Activated gamma-delta T cell treated with Interleukin-2 at 50 U/mL for 16 hours (primary cell): ENCODE data around the gene CFAP74.

ENCODE experiments used
- DNase-seq: peaks from one replicate; pipeline ENCODE4 v3.0.0-alpha.2; 2020

The CFAP74 gene

DNA sequence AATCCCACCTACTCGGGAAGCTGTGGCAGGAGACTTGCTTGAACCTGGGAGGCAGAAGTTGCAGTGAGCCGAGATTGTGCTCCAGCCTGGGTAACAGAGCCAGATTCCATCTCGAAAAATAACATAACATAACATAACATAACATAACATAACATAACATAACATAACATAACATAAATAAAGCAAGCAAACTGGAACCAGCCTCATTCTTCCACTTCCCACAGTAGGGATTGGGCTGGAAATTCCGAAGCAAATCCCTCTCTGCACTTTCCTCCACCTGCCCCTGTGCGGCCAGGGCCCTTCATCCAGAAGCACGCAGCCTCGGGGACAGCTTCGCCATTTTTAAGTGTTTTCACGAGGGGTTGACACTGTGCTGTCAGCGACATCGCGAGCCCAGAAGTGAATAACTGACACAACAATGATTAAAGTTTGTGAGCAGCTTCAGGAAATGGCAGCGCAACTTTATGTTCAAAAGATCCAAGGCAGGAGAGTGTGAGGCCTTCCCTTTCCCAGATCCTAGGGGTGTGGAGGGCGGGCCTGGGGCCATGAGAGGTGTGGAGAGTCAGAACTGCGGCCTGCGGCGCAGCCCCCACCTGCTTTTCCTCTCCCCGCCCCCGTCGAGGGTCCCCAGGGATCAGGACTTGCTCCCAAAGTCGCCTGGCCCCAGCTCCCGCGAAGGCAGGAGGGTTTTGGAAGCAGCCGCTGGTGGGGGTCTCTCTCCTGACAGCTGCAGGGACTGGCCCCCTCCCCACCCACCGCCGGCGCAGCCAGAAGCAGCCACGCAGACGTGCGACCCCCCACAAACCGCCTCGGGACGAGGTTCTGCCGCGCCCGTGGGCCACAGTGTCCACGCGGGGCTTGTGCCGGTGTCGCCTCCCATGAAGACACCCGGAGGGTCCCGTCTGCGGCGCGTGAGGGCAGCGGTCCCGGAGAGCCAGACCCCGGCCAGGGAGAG lies 14.9 kb upstream of the CFAP74 start:
- DNase-seq = no peak

DNA sequence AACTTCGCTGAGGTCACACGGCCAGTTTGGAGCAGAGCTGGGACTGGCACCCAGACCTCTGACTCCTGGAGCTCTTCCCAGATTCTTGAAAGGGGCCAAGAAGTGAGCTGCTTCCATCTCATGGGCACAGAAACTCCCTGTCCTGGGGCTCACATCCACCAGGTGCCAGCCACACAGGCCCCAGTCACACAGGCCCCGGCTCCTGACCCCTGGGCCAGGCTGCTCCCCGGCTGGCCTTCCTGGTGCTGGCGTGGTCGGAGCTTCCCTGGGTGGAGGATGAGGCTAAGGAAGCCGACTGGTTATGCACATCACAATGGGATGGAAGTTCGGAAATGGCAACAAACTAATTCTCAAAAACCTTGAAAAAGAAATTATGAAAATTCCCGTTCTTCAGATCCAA lies 12.5 kb upstream of the CFAP74 start:
- no peak for DNase-seq

DNA sequence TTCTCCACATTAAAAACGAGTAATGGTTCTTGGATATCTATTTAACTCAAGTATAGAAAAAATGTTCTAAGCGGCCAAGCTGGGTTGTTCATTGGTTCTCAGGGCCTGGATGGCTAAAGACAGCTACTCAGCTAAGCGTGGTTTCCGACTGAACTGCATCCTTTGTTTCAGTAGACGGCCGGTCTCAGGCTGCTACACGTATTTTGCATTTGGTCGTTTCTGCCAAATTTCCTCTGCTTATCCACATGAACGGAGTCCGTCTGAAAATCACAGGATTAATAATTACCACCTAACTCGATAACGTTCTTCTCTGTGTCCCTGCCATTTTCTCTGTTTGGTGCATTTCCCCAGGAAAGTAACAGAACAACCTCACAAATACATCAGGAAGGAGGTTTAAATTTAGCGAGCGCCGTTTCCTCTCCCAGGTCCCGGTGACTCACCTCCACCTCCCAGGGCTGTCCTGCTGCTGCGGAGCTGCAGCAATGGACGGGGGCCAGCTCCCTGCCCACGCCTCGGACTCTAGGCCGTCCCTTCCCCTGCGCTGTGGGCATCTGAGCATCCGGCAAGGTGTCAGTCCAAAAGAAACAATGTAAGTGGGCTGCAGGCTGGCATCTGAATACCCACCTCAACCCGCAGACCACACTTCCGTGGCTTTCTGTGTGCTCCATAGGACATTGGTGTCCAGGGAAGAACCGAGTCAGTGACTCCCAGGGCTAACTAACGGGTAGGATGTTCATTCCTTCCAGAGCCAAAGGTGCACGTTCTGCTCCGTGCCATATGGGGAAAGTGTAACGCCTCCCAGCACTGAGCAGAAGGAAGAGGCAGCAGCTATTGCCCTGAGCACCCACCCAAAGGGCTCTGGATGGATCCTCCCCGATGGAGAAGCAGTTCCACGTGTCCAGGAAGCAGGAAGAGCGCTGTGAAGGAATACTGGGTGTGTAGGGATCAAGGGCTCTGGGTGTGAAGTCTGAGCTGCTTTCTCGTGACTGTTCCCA lies 11.5 kb upstream of the CFAP74 start:
- DNase-seq = no peak

DNA sequence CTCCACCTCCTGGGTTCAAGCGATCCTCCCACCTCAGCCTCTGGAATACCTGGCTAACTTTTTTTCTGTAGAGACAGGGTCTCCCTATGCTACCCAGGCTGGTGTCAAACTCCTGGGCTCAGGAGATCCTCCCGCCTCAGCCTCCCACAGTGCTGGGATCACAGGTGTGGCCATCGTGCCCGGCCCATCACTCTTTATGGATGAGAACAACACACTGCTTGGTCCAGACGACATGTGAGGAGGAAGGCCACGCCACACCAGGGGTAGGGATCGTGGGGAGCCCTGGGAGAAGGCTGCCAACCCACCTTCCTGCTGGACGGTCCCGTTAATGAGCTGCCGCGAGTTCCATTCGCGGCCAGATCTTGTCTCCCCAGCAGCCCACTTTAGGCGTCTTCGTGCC lies 10.6 kb upstream of the CFAP74 start:
- no peak for DNase-seq

DNA sequence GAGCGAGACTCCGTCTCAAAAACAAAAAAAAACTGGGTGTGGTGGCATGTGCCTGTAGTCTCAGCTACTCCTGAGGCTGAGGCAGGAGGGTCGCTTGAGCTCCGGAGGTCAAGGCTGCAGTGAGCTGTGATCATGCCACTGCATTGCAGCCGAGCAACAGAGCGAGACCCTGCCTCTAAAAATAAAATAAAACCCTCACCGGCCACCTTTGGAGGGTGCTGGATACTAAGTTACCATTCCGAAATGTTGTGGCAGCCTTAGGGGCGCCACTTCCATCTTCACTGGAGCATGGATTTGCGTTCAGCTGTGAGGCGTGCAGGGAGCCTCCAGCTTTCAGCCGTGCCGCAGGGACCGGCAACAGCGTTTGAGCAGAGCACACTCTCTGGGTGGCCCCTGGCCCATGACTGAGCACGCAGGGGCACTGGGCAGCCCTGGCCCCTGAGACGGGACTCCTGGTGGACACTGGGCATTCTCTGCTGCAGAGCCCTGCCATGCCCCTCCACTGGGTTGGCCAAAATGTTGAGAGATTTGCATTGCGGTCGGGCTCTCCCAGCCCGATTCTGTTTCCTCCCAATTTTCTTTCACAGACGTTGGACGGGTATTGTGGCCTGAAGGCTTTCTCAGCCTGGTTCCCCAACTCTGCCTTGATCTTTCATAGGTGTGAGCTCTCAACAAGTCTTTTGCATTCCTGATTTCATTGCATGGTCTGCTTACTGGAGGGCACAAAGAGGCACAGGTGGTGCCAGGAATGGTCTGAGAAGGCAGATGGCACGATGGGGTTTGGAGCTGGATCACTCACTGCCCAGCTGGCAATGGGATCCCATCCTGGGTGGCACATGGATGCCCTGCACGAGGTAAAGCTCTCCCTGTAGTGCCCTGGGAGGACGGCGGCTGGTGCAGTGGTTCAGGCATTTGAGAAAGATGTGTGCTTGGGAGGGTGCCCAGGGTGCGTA lies 5.8 kb upstream of the CFAP74 start:
- no peak for DNase-seq

DNA sequence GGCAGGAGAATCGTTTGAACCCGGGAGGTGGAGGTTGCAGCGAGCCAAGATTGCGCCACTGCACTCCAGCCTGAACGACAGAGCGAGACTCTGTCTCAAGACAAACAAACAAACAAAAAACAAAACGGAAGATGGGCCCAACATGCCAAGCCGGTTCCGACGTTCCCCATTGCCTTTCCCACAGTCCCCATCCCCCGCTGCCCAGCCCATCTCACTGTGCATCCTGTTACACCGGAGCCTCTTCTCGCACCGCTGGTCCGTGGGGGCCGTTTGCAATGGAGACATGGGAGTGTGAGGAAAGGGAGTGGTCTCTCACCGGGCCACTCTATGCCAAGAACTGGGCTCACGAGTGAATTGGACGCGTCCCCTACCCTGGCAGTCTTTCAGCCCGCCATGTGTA lies 1.3 kb upstream of the CFAP74 start:
- DNase-seq = no peak

DNA sequence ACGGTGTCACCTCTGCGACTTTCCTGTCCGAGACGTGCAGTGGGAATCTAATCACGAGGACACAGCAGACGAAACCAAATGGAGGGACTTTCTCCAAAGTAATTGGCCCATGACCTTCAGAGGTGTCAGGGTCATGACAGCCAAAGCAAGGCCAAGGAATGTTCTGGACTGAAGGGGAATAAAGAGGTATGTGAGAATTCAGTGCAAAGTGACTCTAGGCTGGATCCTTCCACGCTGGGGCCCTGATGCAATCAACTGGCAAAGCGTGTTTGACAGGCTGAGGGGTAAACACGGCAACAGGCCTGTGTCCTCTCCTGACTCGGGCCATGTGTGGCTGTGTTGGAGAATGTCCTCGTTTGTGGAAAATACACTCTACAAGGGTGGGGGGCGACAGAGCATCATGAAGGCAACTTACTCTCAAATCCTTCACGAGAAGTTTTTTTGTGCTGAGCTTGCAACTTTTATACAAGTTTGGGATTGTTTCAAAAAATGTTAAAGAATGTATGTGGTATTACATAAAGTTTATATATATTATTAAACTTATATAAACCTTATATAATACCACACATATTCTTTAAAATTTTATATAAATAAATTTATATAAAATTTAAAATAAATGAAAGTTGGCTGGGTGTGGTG lies 1.7 kb downstream of the CFAP74 start:
- DNase-seq = no peak

DNA sequence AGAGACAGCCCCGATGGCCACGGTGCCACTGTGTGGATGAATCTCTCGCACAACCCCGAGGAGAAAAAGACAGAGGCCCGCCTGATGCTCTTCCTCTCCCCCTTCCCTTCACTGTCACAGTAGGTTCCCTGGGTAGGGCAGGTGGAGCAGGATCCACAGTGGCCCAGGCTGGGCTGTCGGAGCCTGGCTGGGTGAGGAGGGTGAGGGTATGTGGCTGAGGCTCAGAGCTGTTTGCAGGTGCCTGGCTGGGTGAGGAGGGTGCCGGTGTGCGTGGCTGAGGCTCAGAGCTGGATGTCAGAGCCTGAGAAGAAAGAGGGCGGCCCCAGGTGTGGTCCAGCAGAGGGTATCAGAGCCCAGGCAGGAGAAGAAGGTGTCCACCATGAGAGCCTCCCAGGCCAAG lies 2.7 kb downstream of the CFAP74 start:
- no peak for DNase-seq

DNA sequence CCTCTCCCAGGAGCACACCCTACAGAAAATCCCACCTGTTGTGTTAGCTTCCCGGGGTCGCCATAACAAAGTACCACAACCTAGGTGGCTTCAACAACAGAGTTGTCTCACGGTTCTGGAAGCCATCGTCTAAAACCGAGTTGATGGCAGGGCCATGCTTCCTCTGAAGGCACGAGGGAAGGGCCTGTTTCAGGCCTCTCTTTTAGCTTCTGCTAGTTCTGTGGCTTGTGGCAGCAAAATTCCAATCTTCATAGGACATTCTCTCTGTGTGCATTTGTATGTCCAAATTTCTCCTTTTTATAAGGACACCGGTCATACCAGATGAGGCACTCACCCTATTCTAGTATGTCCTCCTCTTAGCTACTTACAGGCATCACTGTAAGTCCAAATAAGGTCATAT lies 3.2 kb downstream of the CFAP74 start:
- DNase-seq = no peak

DNA sequence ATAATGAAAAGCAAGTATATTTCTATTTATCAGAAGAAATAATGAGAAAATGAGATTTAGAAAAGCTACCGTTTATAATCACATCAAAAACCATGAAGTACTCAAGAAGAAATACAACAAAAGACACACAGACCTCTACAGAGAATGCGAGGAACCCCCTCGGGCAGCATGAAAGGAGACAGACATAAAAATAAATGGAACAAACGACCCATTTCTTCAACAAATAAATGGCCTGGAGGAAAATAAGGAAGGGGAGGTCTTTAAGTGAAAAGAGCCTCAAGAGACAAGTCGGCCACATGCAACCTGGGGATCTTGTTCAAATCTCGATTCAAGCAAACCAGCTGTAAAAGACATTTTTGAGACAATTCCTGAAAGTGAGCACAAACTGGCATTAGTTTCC lies 6.0 kb downstream of the CFAP74 start:
- no peak for DNase-seq

DNA sequence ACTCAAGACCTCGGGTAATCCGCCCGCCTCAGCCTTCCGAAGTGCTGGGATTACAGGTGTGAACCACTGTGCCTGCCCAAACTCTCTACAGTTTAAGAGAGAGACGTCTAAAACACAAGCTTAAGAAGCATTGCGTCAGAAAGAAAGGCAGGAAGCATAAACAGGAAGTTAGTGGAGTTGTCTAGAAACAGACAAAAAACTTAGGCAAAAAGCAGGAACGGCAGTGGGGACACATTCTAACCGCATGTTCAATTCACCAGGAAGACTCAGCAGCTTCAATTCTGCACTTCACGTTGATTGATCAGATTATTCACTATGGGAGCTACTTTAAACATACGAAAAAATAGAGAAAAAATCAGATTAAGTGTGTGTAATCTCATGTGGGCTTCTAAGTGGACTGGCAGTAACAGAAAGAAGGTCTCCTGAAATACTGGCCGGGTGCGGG lies 7.4 kb downstream of the CFAP74 start:
- DNase-seq = no peak

DNA sequence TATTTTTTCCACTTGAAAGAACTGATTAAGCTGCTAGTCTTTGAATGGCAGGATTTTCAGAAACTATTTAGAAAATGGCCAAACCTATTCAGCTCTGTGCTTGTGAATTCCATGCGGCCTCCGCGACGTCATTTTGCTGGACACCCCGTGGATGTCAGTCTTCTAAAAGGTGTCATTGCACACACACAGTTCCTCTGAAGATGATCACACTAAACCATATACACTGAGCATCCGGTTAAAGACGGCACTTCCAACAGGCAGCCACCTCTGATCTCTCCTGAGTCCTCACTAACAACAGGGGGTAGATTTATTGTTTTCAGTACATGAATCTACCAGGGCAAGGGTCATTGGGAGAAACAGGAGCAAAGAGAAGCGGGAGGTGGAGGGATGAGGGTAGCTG lies 9.1 kb downstream of the CFAP74 start:
- DNase-seq = no peak

DNA sequence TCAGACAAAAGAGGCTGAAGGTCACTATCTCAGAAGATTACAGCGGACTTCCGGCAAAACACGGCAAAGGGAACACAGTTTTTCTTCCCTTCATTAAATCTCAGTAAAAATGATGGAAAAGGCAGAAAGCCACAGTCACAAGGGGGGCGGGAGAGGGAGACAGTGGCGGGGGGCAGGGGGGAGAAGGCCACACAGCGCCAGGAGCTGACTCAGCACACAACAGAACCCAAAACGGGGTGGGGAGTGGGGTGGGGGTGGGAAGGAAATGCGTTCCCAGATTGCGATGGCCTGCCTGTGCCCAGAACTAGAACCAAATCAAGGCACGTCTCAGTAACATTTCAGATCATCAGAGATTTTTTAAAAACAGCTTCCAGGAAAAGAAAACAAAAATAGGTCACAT lies 13.4 kb downstream of the CFAP74 start:
- DNase-seq = no peak

DNA sequence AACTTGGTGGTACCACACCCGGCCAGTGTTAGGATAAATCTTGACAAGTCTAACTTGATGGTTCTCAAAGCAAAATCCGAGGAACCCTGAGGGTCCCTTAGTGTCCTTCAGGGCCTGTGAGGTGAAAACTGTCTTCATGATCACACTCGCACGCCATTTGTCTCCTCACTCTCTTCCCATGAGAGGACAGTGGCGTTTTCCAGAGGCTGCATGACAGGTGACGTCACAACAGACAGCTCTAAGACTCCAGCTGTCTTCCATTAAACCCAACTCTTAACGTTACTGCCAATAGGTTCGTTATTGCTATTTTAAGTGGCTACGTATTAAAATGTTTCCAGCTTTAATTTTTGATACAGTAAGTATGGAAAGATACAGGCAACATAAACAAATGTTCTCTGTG lies 13.8 kb downstream of the CFAP74 start:
- no peak for DNase-seq

DNA sequence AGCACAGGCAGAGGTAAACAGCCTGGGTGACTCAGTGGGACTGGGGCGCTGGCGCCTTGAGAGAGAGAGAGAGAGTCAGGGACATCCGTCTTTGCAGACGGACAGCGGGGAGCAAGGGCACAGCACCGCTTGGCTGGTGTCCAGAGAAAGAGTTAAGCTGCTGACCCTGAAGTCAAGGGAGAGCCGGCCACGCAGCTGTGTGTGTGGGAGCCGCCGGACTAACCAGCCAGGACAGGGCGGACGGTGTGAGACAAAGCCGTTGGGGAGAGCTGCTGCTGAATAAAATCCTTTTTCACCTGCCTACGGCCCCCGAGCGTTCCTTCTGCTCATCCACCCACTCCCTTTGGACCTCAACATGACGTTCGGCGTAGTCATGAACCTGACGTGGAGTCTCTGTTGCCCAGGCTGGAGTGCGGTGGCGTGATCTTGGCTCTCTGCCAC lies 14.5 kb downstream of the CFAP74 start:
- no peak for DNase-seq

DNA sequence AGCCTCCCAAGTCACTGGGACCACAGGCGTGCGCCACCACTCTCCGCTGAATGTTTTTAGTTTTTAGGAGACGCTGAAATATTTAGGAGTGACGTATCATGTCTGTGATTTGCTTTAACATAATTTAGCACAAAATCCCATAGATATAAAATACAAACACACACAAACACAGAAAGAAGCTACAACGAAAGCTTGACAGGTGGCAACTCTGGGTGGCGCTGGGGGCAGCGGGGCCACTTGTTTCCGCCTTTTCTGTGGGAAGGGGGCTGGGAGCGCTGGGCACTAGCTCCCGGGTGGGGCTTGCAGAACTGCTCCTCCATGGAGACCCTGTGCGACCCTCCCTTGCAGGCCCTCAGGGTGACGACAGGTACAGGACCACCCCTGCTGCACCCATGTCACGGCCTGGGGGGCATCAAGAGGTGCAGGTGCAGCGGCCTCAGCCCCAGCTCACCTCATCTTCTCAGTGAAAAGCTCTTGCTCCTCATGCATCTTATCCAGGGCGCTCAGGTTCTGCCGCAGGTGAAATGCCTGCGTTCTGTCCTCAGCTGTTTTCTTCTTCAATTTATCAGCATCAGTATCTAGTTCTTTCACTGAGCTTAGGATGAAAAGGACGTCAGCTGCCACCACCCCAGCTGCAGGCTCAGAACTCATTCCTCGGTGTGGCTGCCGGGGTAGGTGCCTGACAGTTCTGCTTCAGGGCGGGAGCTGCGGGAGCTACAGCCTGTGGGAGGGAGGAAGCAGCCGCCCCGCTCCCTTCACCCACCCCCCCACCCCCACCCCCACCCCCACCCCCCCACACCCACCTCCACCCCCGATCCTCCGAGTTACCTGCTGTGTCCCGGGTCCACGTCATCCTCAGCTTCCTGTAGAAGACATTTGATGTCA lies 15.3 kb downstream of the CFAP74 start:
- DNase-seq = no peak

DNA sequence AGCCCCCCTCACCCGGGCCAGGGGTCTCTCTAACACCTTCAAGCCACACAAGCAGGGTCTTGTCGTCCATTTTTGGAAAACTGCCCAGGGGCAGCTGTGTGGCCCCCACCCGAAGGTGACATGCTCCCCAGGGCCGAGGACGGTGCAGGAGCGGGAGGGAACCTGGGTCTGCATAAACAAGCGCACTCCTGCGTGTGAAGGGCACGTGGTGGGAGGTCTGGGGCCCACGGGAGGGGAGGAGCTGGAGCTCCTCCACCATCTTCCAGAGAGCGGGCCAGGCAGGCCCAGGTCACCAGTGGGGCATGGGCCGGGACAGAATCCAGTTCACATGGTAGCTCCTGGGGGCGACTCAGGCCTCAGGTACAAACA lies 16.5 kb downstream of the CFAP74 start:
- no peak for DNase-seq

DNA sequence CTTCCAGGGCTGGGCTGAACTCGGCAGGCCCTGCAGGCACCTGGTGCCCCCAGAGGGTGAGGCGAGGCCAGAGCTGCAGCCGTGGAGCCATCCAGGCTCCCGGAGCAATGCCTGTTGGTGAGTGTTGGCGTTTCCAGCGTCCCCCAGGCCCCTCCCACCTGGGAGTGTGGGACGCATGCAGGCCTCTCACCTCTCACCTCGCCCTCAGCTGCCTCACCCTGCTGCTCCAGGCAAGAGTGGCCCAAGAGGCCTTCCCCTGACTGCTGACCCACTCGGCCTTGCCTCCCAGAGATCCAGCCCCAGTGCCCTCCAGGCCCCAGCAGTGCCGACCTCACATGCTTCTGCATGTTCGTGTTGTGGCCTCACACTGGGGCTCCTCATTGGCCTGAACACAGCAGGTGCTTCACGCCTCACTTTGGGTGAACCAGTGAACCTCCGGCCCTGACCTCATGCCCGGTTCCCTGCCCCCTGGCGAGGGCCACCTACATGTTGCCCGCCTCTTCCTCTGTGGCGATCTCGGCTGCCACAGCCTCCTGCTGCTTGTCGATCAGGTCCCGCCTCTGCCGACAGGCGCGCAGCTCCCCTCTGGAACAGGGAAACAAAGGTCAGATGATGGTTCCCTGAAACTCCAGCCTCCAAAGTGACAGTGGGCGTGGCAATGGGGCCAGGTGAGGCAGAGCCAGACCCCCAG lies 17.0 kb downstream of the CFAP74 start:
- no peak for DNase-seq

DNA sequence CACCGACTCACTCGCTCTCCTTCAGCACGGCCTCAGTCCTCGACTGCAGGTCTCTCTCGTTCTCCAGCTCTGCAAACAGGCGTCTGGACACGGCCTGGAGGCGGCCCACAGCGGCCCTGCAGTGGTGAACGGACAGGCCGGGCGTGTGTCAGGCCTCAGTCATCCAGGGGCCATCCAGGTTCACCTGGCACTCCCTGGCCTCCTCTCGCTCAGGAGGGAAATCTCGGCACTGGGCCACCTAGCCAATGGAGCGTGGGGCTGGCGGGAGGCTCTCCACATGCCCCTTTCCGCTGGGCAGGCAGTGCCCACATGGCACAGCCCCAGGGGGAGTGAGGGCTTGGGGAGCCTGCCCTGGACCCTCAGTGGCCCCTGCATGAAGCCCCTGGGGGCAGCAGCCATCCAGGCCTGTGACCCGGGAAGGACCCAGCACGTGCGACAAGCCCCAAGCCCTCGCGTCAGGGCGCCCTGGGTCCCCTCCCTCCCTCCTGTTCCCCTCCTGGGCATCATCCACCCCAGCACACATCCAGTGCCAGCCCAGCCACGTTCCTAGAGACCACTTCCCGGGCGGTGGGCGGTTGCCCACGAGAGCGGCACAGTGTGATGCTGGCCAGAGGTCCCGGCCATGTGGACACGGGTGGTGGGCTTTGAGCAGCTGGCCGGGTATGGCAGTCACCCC lies 18.1 kb downstream of the CFAP74 start:
- no peak for DNase-seq
